ENCODE measurements around the gene DPH5. TPM values are rescaled to one million over a fixed set of nuclear protein-coding genes. Genes with fewer than 3 reads are reported as not detected.
A peak's percentile ranks its signal among the peaks of the same experiment; 100 is the strongest.

The DPH5 gene
- total and polyA plus RNA-seq, 8 donors, result 26.9 to 79.7 (median 70.7) TPM

DNA sequence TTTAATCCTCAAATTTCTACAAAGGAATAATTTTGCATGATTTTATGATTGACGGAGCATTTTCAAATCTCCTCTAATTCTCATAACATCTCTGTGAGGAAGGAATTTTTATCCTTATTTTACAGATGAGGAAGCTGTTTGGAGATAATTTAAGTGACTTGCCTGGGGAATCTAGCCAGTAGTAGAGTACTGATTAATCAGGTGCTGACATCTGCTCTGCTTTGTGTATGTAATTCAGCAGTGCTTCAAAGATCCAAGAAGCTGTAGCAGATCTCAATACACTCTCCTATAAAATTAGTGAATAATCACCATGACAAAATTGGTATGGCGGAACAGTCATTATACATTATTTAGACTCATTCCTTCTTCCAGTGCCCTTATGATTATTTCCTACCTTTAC is 46.0 kb downstream of the DPH5 start:
- DNase-seq, result peak in 1 of 4 donors; percentile 83
- H3K9me3 ChIP-seq, result no peaks in the 10 kb centered on the region
- no peak overlapping the region for H3K27ac ChIP-seq
- TF ChIP-seq, protein P1, sequence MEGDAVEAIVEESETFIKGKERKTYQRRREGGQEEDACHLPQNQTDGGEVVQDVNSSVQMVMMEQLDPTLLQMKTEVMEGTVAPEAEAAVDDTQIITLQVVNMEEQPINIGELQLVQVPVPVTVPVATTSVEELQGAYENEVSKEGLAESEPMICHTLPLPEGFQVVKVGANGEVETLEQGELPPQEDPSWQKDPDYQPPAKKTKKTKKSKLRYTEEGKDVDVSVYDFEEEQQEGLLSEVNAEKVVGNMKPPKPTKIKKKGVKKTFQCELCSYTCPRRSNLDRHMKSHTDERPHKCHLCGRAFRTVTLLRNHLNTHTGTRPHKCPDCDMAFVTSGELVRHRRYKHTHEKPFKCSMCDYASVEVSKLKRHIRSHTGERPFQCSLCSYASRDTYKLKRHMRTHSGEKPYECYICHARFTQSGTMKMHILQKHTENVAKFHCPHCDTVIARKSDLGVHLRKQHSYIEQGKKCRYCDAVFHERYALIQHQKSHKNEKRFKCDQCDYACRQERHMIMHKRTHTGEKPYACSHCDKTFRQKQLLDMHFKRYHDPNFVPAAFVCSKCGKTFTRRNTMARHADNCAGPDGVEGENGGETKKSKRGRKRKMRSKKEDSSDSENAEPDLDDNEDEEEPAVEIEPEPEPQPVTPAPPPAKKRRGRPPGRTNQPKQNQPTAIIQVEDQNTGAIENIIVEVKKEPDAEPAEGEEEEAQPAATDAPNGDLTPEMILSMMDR (IDR thresholded peaks at IDR 0.05), result no peak
- H3K4me3 ChIP-seq, result no peak overlapping the region
- intact Hi-C loops (cut with DNase I), result no loop called here
- no peak for ATAC-seq
- H3K36me3 ChIP-seq, result peaks cover 0 to 35% of the 10 kb centered on the region in 2 donors
- H3K4me1 ChIP-seq, result peaks cover 4 to 7% of the 10 kb centered on the region in 2 donors
- H3K27me3 ChIP-seq, result no peaks in the 10 kb centered on the region

DNA sequence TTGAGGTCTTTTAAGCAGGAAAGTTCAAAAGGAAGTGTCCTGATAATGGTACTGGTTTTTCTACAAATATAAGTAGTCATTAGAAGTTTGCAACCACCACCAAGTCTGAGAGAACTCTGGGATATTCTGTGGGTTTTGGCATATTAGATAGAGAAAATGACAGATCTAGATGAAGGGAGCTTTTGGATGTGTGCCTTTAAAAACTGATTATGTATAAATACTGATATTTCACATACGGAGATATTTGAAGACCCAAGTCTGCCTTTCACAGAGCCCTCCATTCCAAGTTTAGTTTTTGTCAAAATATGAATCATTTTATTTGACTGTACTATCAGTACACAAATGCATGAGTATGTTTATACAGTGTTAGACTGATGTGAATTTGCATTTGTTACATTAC is 48.6 kb downstream of the DPH5 start:
- H3K4me3 ChIP-seq, result no peak overlapping the region
- H3K27me3 ChIP-seq, result no peaks in the 10 kb centered on the region
- intact Hi-C loops (cut with DNase I), result no loop called here
- TF ChIP-seq, protein P1 (IDR thresholded peaks at IDR 0.05), result no peak
- H3K36me3 ChIP-seq, result peaks cover 0 to 36% of the 10 kb centered on the region in 2 donors
- peak overlapping the region in 1 of 2 donors; percentile 54 for H3K27ac ChIP-seq
- no peak for DNase-seq
- peak; percentile 52 for ATAC-seq
- H3K4me1 ChIP-seq, result peaks cover 4 to 7% of the 10 kb centered on the region in 2 donors
- no peaks in the 10 kb centered on the region for H3K9me3 ChIP-seq

DNA sequence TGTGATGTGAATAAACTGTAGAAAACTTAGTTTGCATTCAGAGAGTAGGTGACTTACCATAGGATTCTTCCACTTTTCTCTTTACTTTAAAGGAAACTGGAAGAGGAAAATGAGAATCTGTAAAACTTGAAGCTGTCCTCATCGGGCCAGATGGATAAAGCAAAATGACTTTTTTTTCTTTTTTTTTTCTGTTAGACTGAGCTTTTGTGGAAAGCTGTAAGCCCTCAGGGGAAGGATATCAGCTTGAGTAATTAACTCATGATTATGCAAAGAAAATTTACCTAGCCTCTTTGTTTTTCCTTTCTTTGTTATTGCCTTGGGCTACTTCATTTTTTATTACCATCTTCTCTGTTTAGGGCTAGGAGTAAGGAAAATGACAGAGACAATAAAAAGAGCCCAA is 53.4 kb downstream of the DPH5 start:
- H3K4me1 ChIP-seq, result peaks cover 10 to 13% of the 10 kb centered on the region in 2 donors
- DNase-seq, result no peak
- no peak for ATAC-seq
- peaks cover 0 to 33% of the 10 kb centered on the region in 2 donors for H3K36me3 ChIP-seq
- no peaks in the 10 kb centered on the region for H3K27me3 ChIP-seq
- H3K27ac ChIP-seq, result no peak overlapping the region
- H3K4me3 ChIP-seq, result no peak overlapping the region
- no peaks in the 10 kb centered on the region for H3K9me3 ChIP-seq
- TF ChIP-seq, protein P1 (IDR thresholded peaks at IDR 0.05), result no peak
- intact Hi-C loops (cut with DNase I), result no loop called here

DNA sequence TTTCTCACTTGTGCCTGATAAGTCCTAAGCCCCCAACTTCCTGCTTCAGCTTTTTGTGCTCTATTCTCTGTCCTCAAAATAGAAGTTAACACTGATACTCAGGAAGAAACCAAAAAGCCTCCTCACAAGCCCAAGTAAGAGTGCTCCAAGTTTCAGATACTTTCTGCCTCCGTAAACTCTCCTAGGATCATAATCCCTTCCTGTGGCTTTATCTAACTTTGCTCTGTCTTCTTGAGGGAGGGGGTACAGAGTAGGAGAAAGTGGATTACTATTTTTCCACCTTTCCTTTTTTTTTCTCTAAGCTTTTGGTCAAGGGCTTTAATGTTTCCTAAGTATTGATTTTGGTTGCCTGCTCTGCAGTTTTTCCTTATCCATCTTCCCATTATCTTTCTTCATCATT is 54.6 kb downstream of the DPH5 start:
- Histone ChIP-seq H3K9me3 (no peaks in the 10 kb centered on the region), H3K27ac (no peak overlapping the region), H3K27me3 (no peaks in the 10 kb centered on the region), H3K36me3 (peaks cover 0 to 41% of the 10 kb centered on the region in 2 donors), H3K4me3 (no peak overlapping the region), H3K4me1 (peaks cover 6 to 9% of the 10 kb centered on the region in 2 donors)
- TF ChIP-seq, protein P1 (IDR thresholded peaks at IDR 0.05), result no peak
- DNase-seq, result no peak
- no peak for ATAC-seq
- intact Hi-C loops (cut with DNase I), result no loop called here

DNA sequence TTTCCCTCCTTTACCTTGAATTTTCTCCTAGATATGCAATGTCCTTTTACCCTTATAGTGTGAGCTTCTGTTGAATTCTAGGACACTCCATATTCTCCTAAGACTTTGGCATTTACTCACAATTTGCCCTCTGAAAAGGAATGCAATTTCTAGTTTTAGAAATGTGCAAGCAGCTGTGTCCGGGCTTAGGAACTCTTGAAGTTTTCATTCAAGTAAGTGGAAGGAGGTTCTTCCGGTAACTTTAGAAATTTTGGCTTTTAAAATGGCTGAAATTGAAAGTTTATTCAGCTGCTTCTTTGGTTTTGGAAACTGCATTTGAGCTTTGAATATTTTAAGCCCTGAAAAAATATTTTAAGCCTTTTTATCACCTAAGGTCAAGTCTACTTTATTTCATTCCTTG is 56.3 kb downstream of the DPH5 start:
- TF ChIP-seq, protein P1 (IDR thresholded peaks at IDR 0.05), result no peak
- Histone ChIP-seq H3K4me3 (no peak overlapping the region), H3K27ac (peak overlapping the region in 1 of 2 donors; percentile 46), H3K9me3 (no peaks in the 10 kb centered on the region), H3K4me1 (peaks cover 6 to 9% of the 10 kb centered on the region in 2 donors), H3K36me3 (peaks cover 0 to 37% of the 10 kb centered on the region in 2 donors), H3K27me3 (no peaks in the 10 kb centered on the region)
- intact Hi-C loops (cut with DNase I), result no loop called here
- no peak for DNase-seq
- ATAC-seq, result peak; percentile 41
